ENCODE measurements around the gene KCNK7.

KCNK7 gene

GRCh38 chr11:65606876-65607613 lies 11.4 kb upstream of the KCNK7 start:
- no peak overlapping the region for H3K9ac ChIP-seq (ENCODE audit: low read depth, low read length)
- H4K20me1 ChIP-seq (ENCODE audit: insufficient read depth, low read length), result peaks cover 20% of the 10 kb centered on the region

GRCh38 chr11:65604258-65604657 lies 8.7 kb upstream of the KCNK7 start:
- Histone ChIP-seq H4K20me1 (ENCODE audit: insufficient read depth, low read length) (peaks cover 7% of the 10 kb centered on the region; the same call in 1 of the 2 replicates), H3K4me1 (ENCODE audit: insufficient read depth, low read length) (no peaks in the 10 kb centered on the region), H3K27me3 (ENCODE audit: insufficient read depth, low read length, poor library complexity) (no peaks in the 10 kb centered on the region), H3K4me3 (ENCODE audit: low read depth in 1 of 2, low read length in 2 of 2) (no peak overlapping the region), H3K36me3 (ENCODE audit: insufficient read depth, low read length) (peaks cover 57% of the 10 kb centered on the region), H3K4me2 (ENCODE audit: insufficient read depth, low read length) (no peak overlapping the region), H3K9ac (ENCODE audit: low read depth, low read length) (no peak overlapping the region), H3K9me3 (ENCODE audit: insufficient read depth, low read length, severe bottlenecking) (no peaks in the 10 kb centered on the region), H2AFZ (ENCODE audit: low read depth, low read length) (no peak overlapping the region), H3K27ac (ENCODE audit: low read length) (no peak overlapping the region), H3K79me2 (ENCODE audit: insufficient read depth, low read length) (peaks cover 4% of the 10 kb centered on the region)
- TF ChIP-seq EZH2 (IDR thresholded peaks at IDR 0.05; ENCODE audit: borderline replicate concordance, low read depth, low read length, severe bottlenecking), result no peak
- TF ChIP-seq CTCF (IDR thresholded peaks at IDR 0.05; ENCODE audit: borderline replicate concordance, extremely low read depth, low read length, poor library complexity, severe bottlenecking), result no peak
- ATAC-seq (ENCODE audit: insufficient read depth, low read depth) (no peak), DNase-seq (no peak)

More at GRCh38 chr11:65606876-65607613, 11.4 kb upstream of the KCNK7 start:
- Histone ChIP-seq H3K4me3 (ENCODE audit: low read depth in 1 of 2, low read length in 2 of 2) (no peak overlapping the region), H3K27ac (ENCODE audit: low read length) (no peak overlapping the region), H3K4me2 (ENCODE audit: insufficient read depth, low read length) (no peak overlapping the region), H3K4me1 (ENCODE audit: insufficient read depth, low read length) (peaks cover 18% of the 10 kb centered on the region), H3K27me3 (ENCODE audit: insufficient read depth, low read length, poor library complexity) (no peaks in the 10 kb centered on the region), H2AFZ (ENCODE audit: low read depth, low read length) (no peak overlapping the region), H3K9me3 (ENCODE audit: insufficient read depth, low read length, severe bottlenecking) (no peaks in the 10 kb centered on the region), H3K79me2 (ENCODE audit: insufficient read depth, low read length) (peaks cover 30% of the 10 kb centered on the region), H3K36me3 (ENCODE audit: insufficient read depth, low read length) (peaks cover 80% of the 10 kb centered on the region)
- DNase-seq, result peak; percentile 34
- TF ChIP-seq EZH2 (IDR thresholded peaks at IDR 0.05; ENCODE audit: borderline replicate concordance, low read depth, low read length, severe bottlenecking), result no peak
- no peak for TF ChIP-seq CTCF (IDR thresholded peaks at IDR 0.05; ENCODE audit: borderline replicate concordance, extremely low read depth, low read length, poor library complexity, severe bottlenecking)
- peak; percentile 64 for ATAC-seq (ENCODE audit: insufficient read depth, low read depth)

GRCh38 chr11:65599955-65600246 lies 4.3 kb upstream of the KCNK7 start:
- Histone ChIP-seq H3K27me3 (ENCODE audit: insufficient read depth, low read length, poor library complexity) (no peaks in the 10 kb centered on the region), H3K9ac (ENCODE audit: low read depth, low read length) (no peak overlapping the region), H3K4me2 (ENCODE audit: insufficient read depth, low read length) (no peak overlapping the region), H3K9me3 (ENCODE audit: insufficient read depth, low read length, severe bottlenecking) (no peaks in the 10 kb centered on the region), H2AFZ (ENCODE audit: low read depth, low read length) (no peak overlapping the region), H3K27ac (ENCODE audit: low read length) (no peak overlapping the region), H3K36me3 (ENCODE audit: insufficient read depth, low read length) (peaks cover 37% of the 10 kb centered on the region), H4K20me1 (ENCODE audit: insufficient read depth, low read length) (no peaks in the 10 kb centered on the region; the same call in 1 of the 2 replicates), H3K79me2 (ENCODE audit: insufficient read depth, low read length) (no peaks in the 10 kb centered on the region), H3K4me3 (ENCODE audit: low read depth in 1 of 2, low read length in 2 of 2) (no peak overlapping the region), H3K4me1 (ENCODE audit: insufficient read depth, low read length) (no peaks in the 10 kb centered on the region)
- DNase-seq (no peak), ATAC-seq (ENCODE audit: insufficient read depth, low read depth) (no peak)
- no peak for TF ChIP-seq EZH2 (IDR thresholded peaks at IDR 0.05; ENCODE audit: borderline replicate concordance, low read depth, low read length, severe bottlenecking)
- no peak for TF ChIP-seq CTCF (IDR thresholded peaks at IDR 0.05; ENCODE audit: borderline replicate concordance, extremely low read depth, low read length, poor library complexity, severe bottlenecking)
